Activated CD4-positive, alpha-beta T cell treated with anti-CD3 and anti-CD28 coated beads, Interleukin-2, amount 50 U/mL, for 4 hours (primary cell): Measurements from ENCODE around the gene AMPH.
"Not testable (repeated sequence)": the region's sequence is repeated elsewhere in the genome, so short reads cannot be mapped to it uniquely, and the experiment has no call there.

Source experiments
- DNase-seq, 2 experiments: peaks; one replicate each; pipeline ENCODE4 v3.0.0-alpha.2; 2020

The AMPH gene

GRCh38 chr7:38383281-38383680 is 247.9 kb downstream of the AMPH start:
- DNase-seq, result no peak

- no peak for DNase-seq
These were observed 248.5 kb downstream of the AMPH start for GRCh38 chr7:38382684-38383083.

GRCh38 chr7:38375453-38375852 is 255.7 kb downstream of the AMPH start:
- DNase-seq, result no peak

GRCh38 chr7:38374507-38374906 is 256.7 kb downstream of the AMPH start:
- peak; percentile 53 to 67 for DNase-seq

- no peak for DNase-seq
These were observed 258.0 kb downstream of the AMPH start for GRCh38 chr7:38373155-38373554.

GRCh38 chr7:38372290-38372689 is 258.9 kb downstream of the AMPH start:
- no peak for DNase-seq

GRCh38 chr7:38369816-38370493 is 261.2 kb downstream of the AMPH start:
- DNase-seq, result peak; percentile 64 to 69

GRCh38 chr7:38368191-38368605 is 263.0 kb downstream of the AMPH start:
- peak; percentile 67 to 69 for DNase-seq

- no peak for DNase-seq
These were observed 263.8 kb downstream of the AMPH start for GRCh38 chr7:38367301-38367890.

- peak; percentile 69 to 70 for DNase-seq
These were observed 267.8 kb downstream of the AMPH start for GRCh38 chr7:38363379-38363778.

- DNase-seq, result peak in 1 of 2 experiments; percentile 48
These were observed 268.4 kb downstream of the AMPH start for GRCh38 chr7:38362611-38363237.

- no peak for DNase-seq
These were observed 270.4 kb downstream of the AMPH start for GRCh38 chr7:38360776-38361175.

- DNase-seq, result peak; percentile 73 to 74
These were observed 272.0 kb downstream of the AMPH start for GRCh38 chr7:38359071-38359601.

GRCh38 chr7:38358273-38358831 is 272.8 kb downstream of the AMPH start:
- DNase-seq, result peak in 1 of 2 experiments; percentile 30

- DNase-seq, result peak in 1 of 2 experiments; percentile 44
These were observed 276.8 kb downstream of the AMPH start for GRCh38 chr7:38354271-38354851.

- DNase-seq, result peak in 1 of 2 experiments; percentile 34
These were observed 277.7 kb downstream of the AMPH start for GRCh38 chr7:38353431-38353881.

GRCh38 chr7:38351601-38352000 is 279.6 kb downstream of the AMPH start:
- no peak for DNase-seq

GRCh38 chr7:38350777-38351176 is 280.4 kb downstream of the AMPH start:
- DNase-seq, result not testable (repeated sequence)

- DNase-seq, result peak in 1 of 2 experiments; percentile 56
These were observed 281.1 kb downstream of the AMPH start for GRCh38 chr7:38349869-38350583.

- DNase-seq, result not testable (repeated sequence)
These were observed 281.9 kb downstream of the AMPH start for GRCh38 chr7:38349126-38349795.

GRCh38 chr7:38345299-38346172 is 285.6 kb downstream of the AMPH start:
- not testable (repeated sequence) for DNase-seq
